Esophagus mucosa (tissue), 1 donor: ENCODE measurements around the gene SUMF1. TPM values are rescaled to one million over a fixed set of nuclear protein-coding genes. Genes with fewer than 3 reads are reported as not detected.
A peak's percentile ranks its signal among the peaks of the same experiment; 100 is the strongest.

Source experiments
- ATAC-seq: fragments of 200-7000 bp; cut with Tn5 transposase; one replicate; pipeline ENCODE4 v1.9.1; 2020
- total RNA-seq: library from RNA; stranded (reverse); gene quantifications from one replicate; pipeline ENCODE4 v1.2.4, GENCODE V29; 2023
- donor health status: DM: yes; HTN: yes; CAD: no.

SUMF1 gene
- total RNA-seq, 1 donor from 2014 or later, result 26.4 TPM

GRCh38 chr3:4376499-4376898 is 90.6 kb downstream of the SUMF1 start:
- ATAC-seq, result peak; percentile 68

- no peak for ATAC-seq
Observed at GRCh38 chr3:4375911-4376310, 91.2 kb downstream of the SUMF1 start.

GRCh38 chr3:4373669-4374068 is 93.4 kb downstream of the SUMF1 start:
- ATAC-seq, result no peak

- no peak for ATAC-seq
Observed at GRCh38 chr3:4362523-4362922, 104.5 kb downstream of the SUMF1 start.

- no peak for ATAC-seq
Observed at GRCh38 chr3:4360817-4361216, 106.3 kb downstream of the SUMF1 start.

- ATAC-seq, result no peak
Observed at GRCh38 chr3:4359805-4360502, 107.1 kb downstream of the SUMF1 start.

GRCh38 chr3:4358273-4358672 is 108.8 kb downstream of the SUMF1 start:
- ATAC-seq, result no peak

GRCh38 chr3:4356546-4357410 is 110.3 kb downstream of the SUMF1 start:
- ATAC-seq, result no peak

- ATAC-seq, result no peak
Observed at GRCh38 chr3:4356220-4356540, 110.9 kb downstream of the SUMF1 start.

GRCh38 chr3:4355401-4356219 is 111.5 kb downstream of the SUMF1 start:
- no peak for ATAC-seq

- no peak for ATAC-seq
Observed at GRCh38 chr3:4351872-4352271, 115.2 kb downstream of the SUMF1 start.

GRCh38 chr3:4351164-4351855 is 115.8 kb downstream of the SUMF1 start:
- ATAC-seq, result no peak

GRCh38 chr3:4350789-4351163 is 116.3 kb downstream of the SUMF1 start:
- peak; percentile 77 for ATAC-seq

GRCh38 chr3:4343258-4343657 is 123.8 kb downstream of the SUMF1 start:
- ATAC-seq, result no peak

GRCh38 chr3:4341336-4341675 is 125.8 kb downstream of the SUMF1 start:
- ATAC-seq, result no peak

GRCh38 chr3:4340411-4341335 is 126.4 kb downstream of the SUMF1 start:
- ATAC-seq, result no peak

- ATAC-seq, result no peak
Observed at GRCh38 chr3:4340077-4340410, 127.0 kb downstream of the SUMF1 start.

GRCh38 chr3:4338751-4339150 is 128.3 kb downstream of the SUMF1 start:
- no peak for ATAC-seq

GRCh38 chr3:4336850-4337546 is 130.1 kb downstream of the SUMF1 start:
- ATAC-seq, result no peak

- no peak for ATAC-seq
Observed at GRCh38 chr3:4335840-4336562, 131.1 kb downstream of the SUMF1 start.
